Measurements from ENCODE around the gene GRPEL2.

GRPEL2 gene

DNA sequence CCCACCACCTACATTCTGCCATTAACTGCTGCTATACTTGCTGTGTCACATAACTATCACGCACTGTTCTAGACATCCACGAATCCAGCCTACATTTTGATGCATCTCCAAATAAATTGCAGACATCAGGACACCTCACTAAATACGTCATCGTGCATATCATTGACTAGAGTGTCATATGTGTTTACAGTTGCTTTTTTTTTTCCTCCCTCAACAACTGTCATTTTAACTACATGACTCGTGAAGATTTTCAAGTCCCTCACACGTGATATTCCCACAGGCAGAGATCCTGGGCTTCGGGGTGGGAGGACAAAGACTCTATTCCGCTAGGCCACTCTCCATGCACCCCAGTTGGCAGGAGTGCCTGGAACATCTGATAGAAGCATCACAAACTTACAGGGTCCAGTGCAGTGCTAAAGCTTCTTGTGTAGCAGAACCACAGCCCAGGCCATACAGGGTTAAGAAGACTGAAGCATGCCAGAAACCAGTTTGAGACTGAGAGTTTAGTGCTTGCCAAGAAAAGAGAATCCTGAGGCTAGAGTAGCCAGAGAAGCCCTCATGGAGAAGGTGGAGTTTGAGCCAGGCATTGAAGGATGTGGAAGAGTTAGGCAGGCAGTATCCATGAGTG lies 13.7 kb downstream of the GRPEL2 start:
- no peak for DNase-seq

GRCh38 chr5:149360272-149360671 lies 15.0 kb downstream of the GRPEL2 start:
- no peak for DNase-seq

- DNase-seq = no peak
These were observed 17.2 kb downstream of the GRPEL2 start for GRCh38 chr5:149362541-149362940.

- DNase-seq = no peak
These were observed 18.1 kb downstream of the GRPEL2 start for GRCh38 chr5:149363358-149363757.

- no peak for DNase-seq
These were observed 18.6 kb downstream of the GRPEL2 start for GRCh38 chr5:149363936-149364335.

DNA sequence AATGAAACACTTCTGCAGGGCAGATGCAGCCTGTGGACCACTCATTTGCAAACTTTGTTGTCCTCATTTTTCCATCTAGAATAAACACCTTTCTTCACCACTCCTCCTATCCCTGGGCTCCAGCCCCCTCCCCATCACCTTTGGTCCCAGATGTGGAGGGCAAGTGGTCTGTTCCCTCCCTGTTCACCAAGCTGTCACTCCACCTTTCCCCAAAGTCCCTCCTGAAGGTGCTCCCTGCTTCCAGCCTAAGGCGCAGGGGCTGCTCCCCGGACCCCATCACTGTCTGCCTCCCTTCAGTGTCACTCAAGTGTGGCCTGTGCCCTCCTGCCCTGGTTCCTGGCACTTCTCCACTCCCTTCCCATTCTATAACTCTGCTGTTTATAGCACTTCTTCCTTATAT lies 19.4 kb downstream of the GRPEL2 start:
- no peak for DNase-seq

DNA sequence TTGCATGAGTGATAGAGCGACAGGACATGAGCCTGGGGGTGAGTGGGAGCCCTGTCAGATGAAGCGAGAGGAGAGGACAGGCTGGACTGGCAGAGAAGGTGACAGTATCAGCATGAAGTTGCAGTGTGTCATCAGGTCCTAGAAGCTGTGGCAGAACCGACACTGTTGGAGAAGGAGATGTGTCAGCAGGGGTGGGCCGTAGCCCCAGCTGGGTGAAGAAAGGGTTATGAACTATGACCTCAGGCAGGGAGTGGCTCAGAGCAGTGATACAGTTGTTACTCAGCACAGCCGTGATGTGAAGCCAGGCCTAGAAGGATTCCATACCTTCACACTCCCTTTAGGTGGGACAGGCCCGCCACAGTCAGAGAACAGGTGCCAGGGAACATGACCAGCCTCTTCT lies 20.1 kb downstream of the GRPEL2 start:
- no peak for DNase-seq

DNA sequence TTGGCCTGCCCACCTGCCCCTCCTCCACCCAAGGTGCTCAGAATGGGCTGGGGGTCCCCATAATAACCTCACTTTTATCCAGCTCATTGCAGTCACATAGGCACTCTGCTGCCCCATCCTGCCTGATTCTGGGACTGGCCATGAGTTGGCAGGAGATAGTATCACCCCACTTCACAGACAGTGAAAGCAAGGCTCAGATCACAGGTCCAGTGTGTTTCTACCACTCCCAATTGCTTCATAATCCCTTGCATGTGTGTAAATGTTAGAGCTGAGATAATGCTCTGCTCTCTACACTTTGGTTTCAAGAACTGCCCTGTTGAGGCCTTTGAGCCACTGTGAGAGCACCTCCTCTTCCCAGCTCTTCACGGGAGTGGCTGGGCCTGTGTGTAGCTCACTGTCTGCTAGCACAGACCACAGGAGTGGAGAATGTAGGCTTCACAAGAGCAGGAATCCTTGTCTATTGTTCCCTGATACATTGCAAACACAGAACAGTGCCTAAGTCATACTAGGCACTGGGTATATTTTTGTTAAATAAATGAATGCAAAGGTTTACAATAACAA lies 20.9 kb downstream of the GRPEL2 start:
- DNase-seq = no peak

- peak; percentile 78 for DNase-seq
These were observed 22.1 kb downstream of the GRPEL2 start for GRCh38 chr5:149367249-149367971.

GRCh38 chr5:149367972-149368645 lies 22.8 kb downstream of the GRPEL2 start:
- no peak for DNase-seq

DNA sequence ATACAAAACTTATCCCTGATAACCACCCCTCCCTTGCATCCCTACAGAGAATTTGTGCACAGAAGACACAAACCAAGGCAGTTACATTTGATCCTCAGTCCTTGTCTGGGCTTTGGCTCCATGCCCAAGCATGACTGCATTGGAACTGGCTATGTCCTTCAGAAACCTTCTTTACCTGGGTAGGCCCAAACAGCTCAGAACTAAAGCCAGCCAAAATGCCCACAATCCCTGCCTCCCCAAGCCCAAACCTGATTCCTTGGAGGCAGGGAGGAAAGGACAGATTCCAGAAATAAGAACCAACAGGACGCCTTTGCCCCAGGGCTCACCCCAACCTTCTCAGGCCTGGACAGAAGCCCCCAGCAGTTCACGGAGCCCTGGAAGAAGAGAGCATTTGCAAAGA lies 25.6 kb downstream of the GRPEL2 start:
- no peak for DNase-seq

DNA sequence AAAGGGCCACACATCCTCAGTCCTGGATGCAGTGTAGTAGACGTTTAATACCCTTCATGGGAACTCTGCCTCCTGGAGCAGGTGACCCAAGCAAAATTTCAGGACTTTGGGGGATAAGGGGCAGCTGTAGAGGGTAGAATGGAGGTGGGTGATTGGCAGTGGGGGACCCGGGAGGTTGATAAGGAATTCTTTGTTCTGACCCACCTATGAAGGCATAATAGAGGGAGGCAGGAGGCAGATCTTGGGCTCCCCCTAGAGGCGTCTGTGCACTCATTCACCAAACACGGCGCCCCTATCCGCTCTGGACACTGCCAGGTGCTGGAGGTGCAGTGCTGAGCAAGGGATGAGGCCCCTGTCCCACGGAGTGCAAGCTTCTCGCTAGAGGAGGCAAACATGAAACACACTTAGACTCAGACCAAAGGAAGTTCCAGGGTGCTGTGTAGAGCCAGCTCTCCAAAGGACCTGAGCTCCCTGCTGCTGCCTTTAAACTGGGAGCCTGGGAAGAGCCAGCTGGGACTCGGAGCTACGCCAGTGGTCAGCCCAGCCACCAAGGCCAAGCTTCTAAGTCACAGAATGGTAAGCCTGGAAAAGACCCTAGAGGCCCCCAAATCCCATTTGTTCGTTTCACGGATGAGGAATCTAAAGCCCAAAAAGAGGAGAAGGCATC lies 26.1 kb downstream of the GRPEL2 start:
- peak; percentile 85 for DNase-seq

- no peak for DNase-seq
These were observed 26.9 kb downstream of the GRPEL2 start for GRCh38 chr5:149372076-149372795.

- no peak for DNase-seq
These were observed 27.6 kb downstream of the GRPEL2 start for GRCh38 chr5:149372932-149373331.

GRCh38 chr5:149374303-149374702 lies 29.0 kb downstream of the GRPEL2 start:
- DNase-seq = no peak

DNA sequence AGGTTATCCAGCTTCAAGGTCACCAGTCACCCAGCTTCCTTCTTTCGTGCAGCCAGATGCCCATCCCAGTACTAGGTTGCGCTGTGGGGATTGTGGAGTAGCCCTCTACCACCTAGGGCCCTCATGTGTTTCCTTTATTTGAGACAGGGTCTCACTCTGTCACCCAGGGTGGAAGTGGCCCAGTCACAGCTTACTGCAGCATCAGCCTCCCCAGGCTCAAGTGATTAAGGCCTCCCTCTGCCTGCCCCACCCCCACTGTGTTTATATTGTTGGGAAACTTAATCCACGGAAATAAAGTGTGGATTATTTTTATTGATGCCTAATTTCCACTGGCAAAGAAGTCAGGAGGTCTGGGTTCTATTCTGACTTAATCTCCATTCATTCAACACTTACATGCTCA lies 29.5 kb downstream of the GRPEL2 start:
- no peak for DNase-seq

DNA sequence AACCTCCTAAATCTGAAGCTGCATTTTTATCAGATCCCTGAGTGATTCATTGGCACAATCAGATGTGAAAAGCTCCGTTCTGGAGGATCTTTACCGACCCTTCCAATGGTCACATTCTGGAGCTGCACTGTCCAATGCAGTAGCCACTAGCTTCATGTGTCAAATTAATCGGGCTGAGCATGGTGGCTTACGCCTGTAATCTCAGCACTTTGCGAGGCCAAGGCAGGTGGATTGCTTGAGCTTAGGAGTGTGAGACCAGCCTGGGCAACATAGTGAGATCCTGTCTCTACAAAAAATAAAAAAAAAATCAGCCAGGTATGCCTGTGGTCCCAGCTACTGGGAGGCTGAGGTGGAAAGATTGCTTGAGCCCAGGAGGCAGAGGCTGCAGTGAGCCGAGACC lies 30.1 kb downstream of the GRPEL2 start:
- DNase-seq = no peak

DNA sequence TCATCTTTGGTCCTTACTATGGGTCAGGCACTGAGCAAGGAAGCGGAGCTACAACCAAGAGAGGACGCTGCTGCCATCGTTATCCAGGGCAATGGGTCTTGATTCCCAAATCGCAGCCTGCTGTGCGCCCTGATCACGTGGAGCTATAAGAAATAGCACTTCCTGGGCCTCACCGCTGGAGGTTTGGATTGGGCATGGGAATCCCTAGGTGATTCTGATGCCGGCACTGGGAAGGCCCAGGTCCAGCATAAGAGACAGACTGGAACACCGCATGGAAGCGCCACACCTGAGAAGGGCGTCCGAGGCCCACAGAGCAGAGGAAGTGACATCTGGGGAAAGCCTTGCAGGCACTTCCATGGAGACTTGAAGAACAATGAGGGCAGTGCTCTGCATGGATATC lies 30.8 kb downstream of the GRPEL2 start:
- DNase-seq = no peak

DNA sequence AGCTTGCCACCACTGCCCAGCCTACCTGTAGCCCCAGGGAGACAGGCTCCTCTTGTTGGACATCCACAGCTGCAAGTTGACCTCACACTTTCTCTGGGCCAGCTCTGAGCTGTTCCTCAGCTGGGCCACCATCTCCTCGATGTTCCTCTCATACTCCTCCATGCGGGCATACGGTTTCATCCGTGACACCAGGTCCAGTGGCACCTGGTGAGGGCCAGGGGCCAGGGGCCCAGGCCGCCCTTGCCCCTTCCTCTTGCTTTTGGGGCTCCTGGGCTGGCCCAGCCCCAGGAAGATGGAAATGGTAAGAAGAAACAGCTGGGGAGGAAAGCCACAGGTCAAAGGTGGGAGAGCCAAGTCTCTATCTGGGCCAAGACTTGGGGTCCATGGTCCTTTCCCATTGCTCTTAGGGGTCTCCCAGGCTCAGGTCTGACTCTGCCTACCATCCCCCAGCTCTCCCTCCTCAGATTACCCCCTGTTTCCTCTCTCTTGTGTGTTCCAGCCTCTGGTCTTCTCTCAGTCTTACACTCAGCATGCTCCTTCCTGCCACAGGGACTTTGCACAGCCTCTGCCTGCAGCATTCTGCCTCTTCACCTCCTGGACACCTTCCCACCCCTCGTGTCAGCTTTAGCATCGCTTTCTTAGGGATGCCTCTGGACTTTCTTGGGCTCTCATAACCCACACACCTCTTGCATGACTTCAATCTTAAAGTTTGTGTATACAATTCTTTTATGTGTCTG lies 31.6 kb downstream of the GRPEL2 start:
- DNase-seq = no peak

GRCh38 chr5:149378241-149378820 lies 33.0 kb downstream of the GRPEL2 start:
- DNase-seq = no peak

- DNase-seq = no peak
These were observed 34.0 kb downstream of the GRPEL2 start, which contains the start of gene IL17B for GRCh38 chr5:149379177-149379761. Gene IL17B (minus strand): TSS chr5:149379292. CDS start chr5:149379225, 67 bp downstream.
